Liver (tissue), 9 donors: ENCODE results near the gene NFATC2. TPM values are rescaled to one million over a fixed set of nuclear protein-coding genes. Genes with fewer than 3 reads are reported as not detected.

Experiments used
- DNase-seq: peaks from one replicate; pipeline ENCODE4 v3.0.0-alpha.2; 2017; ENCODE audit warnings: low spot score
- H3K27ac ChIP-seq, 2 donors: one replicate each; pipeline ENCODE4 v1.7.0; 2013; ENCODE audit warnings: inconsistent platforms in 2 of 2, low read length in 2 of 2, control low read depth in 1 of 2, low read depth in 1 of 2, mild to moderate bottlenecking in 1 of 2
- H3K27me3 ChIP-seq, 4 donors: one replicate each; pipeline versions ENCODE4 v1.6.1 to v1.7.0; 2013; ENCODE audit warnings: low read length in 3 of 4, inconsistent platforms in 1 of 4, mild to moderate bottlenecking in 1 of 4, moderate library complexity in 1 of 4; ENCODE audit not compliant: control insufficient read depth in 4 of 4, insufficient read depth in 4 of 4
- H3K36me3 ChIP-seq, 4 donors: one replicate each; pipeline versions ENCODE4 v1.6.1 to v1.7.0; 2013; ENCODE audit warnings: low read length in 3 of 4, mild to moderate bottlenecking in 3 of 4, low read depth in 1 of 4, moderate library complexity in 1 of 4; ENCODE audit not compliant: control insufficient read depth in 4 of 4, insufficient read depth in 3 of 4
- H3K4me1 ChIP-seq, 4 donors: one replicate each; pipeline versions ENCODE4 v1.6.1 to v1.7.0; 2013; ENCODE audit warnings: low read length in 3 of 4, mild to moderate bottlenecking in 3 of 4, moderate library complexity in 1 of 4; ENCODE audit not compliant: control insufficient read depth in 4 of 4, insufficient read depth in 4 of 4
- H3K4me3 ChIP-seq, 3 donors: one replicate each; pipeline versions ENCODE4 v1.6.1 to v1.7.0; 2013; ENCODE audit warnings: low read length in 3 of 3, control low read depth in 1 of 3, low read depth in 1 of 3, mild to moderate bottlenecking in 1 of 3
- H3K9ac ChIP-seq, 2 donors: one replicate each; pipeline ENCODE4 v1.7.0; 2013; ENCODE audit warnings: low read length in 2 of 2, mild to moderate bottlenecking in 2 of 2, moderate library complexity in 2 of 2, control low read depth in 1 of 2, low read depth in 1 of 2
- H3K9me3 ChIP-seq, 4 donors: one replicate each; pipeline versions ENCODE4 v1.6.1 to v1.7.0; 2013; ENCODE audit warnings: low read length in 3 of 4; ENCODE audit not compliant: control insufficient read depth in 4 of 4
- ATF3 ChIP-seq: IDR thresholded peaks from 2 replicates; pipeline ENCODE4 v1.6.1; 2016; ENCODE audit warnings: antibody characterized with exemption
- CTCF ChIP-seq: fragments of 150-350 bp; IDR thresholded peaks from 2 replicates; pipeline ENCODE4 v1.5.1; 2017; ENCODE audit warnings: improper control_type of control experiment, low read depth, low read length; ENCODE audit not compliant: missing input control
- EGR1 ChIP-seq, 2 donors: IDR thresholded peaks; 2 replicates each; pipeline ENCODE4 v1.6.1; 2016 to 2018; ENCODE audit warnings: antibody characterized with exemption in 2 of 2, low read depth in 2 of 2
- FOXA1 ChIP-seq: IDR thresholded peaks from 2 replicates; pipeline ENCODE4 v1.6.1; 2016; ENCODE audit warnings: antibody characterized with exemption
- FOXA2 ChIP-seq: IDR thresholded peaks from 2 replicates; pipeline ENCODE4 v1.6.1; 2016; ENCODE audit warnings: antibody characterized with exemption
- GABPA ChIP-seq, 2 donors: IDR thresholded peaks in 1 of 2; conservative IDR thresholded peaks in 1 of 2; 2 replicates each; pipeline ENCODE4 v1.6.1; 2016; ENCODE audit warnings: antibody characterized with exemption in 2 of 2, mild to moderate bottlenecking in 1 of 2, moderate library complexity in 1 of 2
- JUND ChIP-seq, 2 donors: IDR thresholded peaks; 2 replicates each; pipeline ENCODE4 v1.6.1; 2016; ENCODE audit warnings: antibody characterized with exemption in 2 of 2
- NR2F2 ChIP-seq: IDR thresholded peaks from 2 replicates; pipeline ENCODE4 v1.6.1; 2016; ENCODE audit warnings: antibody characterized with exemption
- RAD21 ChIP-seq, 2 donors: IDR thresholded peaks; 2 replicates each; pipeline ENCODE4 v1.6.1; 2016; ENCODE audit warnings: antibody characterized with exemption in 2 of 2, mild to moderate bottlenecking in 2 of 2
- REST ChIP-seq: IDR thresholded peaks from 2 replicates; pipeline ENCODE4 v1.6.1; 2016; ENCODE audit warnings: antibody characterized with exemption, mild to moderate bottlenecking
- RXRA ChIP-seq, 2 donors: IDR thresholded peaks; 2 replicates each; pipeline ENCODE4 v1.6.1; 2017 to 2018; ENCODE audit warnings: antibody characterized with exemption in 2 of 2, mild to moderate bottlenecking in 1 of 2
- SP1 ChIP-seq: IDR thresholded peaks from 2 replicates; pipeline ENCODE4 v1.6.1; 2018; ENCODE audit warnings: antibody characterized with exemption, mild to moderate bottlenecking
- TAF1 ChIP-seq: conservative IDR thresholded peaks from 2 replicates; pipeline ENCODE4 v1.6.1; 2016; ENCODE audit warnings: antibody characterized with exemption, mild to moderate bottlenecking
- YY1 ChIP-seq: IDR thresholded peaks from 2 replicates; pipeline ENCODE4 v1.6.1; 2016; ENCODE audit warnings: antibody characterized with exemption, mild to moderate bottlenecking
- ZBTB33 ChIP-seq: IDR thresholded peaks from 2 replicates; pipeline ENCODE4 v1.6.1; 2016; ENCODE audit warnings: antibody characterized with exemption
- WGBS: extraction: QIAGEN DNeasy Blood & Tissue Kit; methylation state at CpG from one replicate; pipeline ENCODE4 v1.1.7; 2013; 5-methylcytosine and 5-hydroxymethylcytosine counted together
- polyA plus RNA-seq, 2 donors: library from polyadenylated mRNA; stranded (reverse) in 1 of 2; unstranded in 1 of 2; fragments of 200-250 nt in 1 of 2; fragments of >200 nt in 1 of 2; fragmentation: Nextera tagmentation in 1 of 2; extraction: Ambion mirVana in 1 of 2; gene quantifications; one replicate each; pipeline versions ENCODE4 v1.2.1 to v1.2.3, GENCODE V29; 2013 to 2015
- total RNA-seq, 2 donors: library from RNA; depleted of rRNA; stranded (reverse); fragments of >200 nt; gene quantifications; one replicate each; pipeline ENCODE4 v1.2.3, GENCODE V29; 2014
- donor health status: healthy.
- donor health status: healthy.
- donor health status: healthy.
- donor health status: healthy.
- donor health status: healthy.

NFATC2 gene
- total and polyA plus RNA-seq, 4 donors = 1.2 to 6.7 (median 2.6) TPM

- Histone ChIP-seq H3K4me1 (no peaks in the 10 kb centered on the region), H3K27ac (no peak overlapping the region), H3K27me3 (no peaks in the 10 kb centered on the region), H3K9ac (no peak overlapping the region), H3K9me3 (no peaks in the 10 kb centered on the region), H3K36me3 (peaks cover 0 to 26% (median 7%) of the 10 kb centered on the region in 4 donors), H3K4me3 (no peak overlapping the region)
- no peak for DNase-seq
- TF ChIP-seq RXRA (IDR thresholded peaks at IDR 0.05) (no peak), GABPA (IDR thresholded peaks at IDR 0.05 in 1 of 2, conservative IDR thresholded peaks at IDR 0.05 in 1 of 2) (no peak), CTCF (no peak), FOXA2 (no peak), NR2F2 (no peak), JUND (IDR thresholded peaks at IDR 0.05) (no peak), ATF3 (no peak), SP1 (no peak), ZBTB33 (no peak)
- 92% methylated on average over 7 of the region's 7 CpGs for WGBS
These were observed 33.7 kb downstream of the NFATC2 start for GRCh38 chr20:51508780-51509179.

GRCh38 chr20:51508158-51508557, 34.4 kb downstream of the NFATC2 start:
- TF ChIP-seq ATF3 (no peak), TAF1 (no peak), FOXA1 (no peak), FOXA2 (no peak)
- 95% methylated on average over 17 of the region's 17 CpGs for WGBS
- Histone ChIP-seq H3K4me1 (peaks cover 0 to 1% (median 0%) of the 10 kb centered on the region in 4 donors), H3K4me3 (no peak overlapping the region), H3K27me3 (no peaks in the 10 kb centered on the region), H3K9ac (no peak overlapping the region), H3K36me3 (peaks cover 0 to 26% (median 6%) of the 10 kb centered on the region in 4 donors), H3K9me3 (no peaks in the 10 kb centered on the region), H3K27ac (no peak overlapping the region)
- no peak for DNase-seq

GRCh38 chr20:51507216-51508036, 35.1 kb downstream of the NFATC2 start:
- H3K9ac ChIP-seq = no peak overlapping the region
- no peaks in the 10 kb centered on the region for H3K9me3 ChIP-seq
- peaks cover 0 to 1% (median 0%) of the 10 kb centered on the region in 4 donors for H3K4me1 ChIP-seq
- H3K4me3 ChIP-seq = no peak overlapping the region
- TF ChIP-seq FOXA1 (no peak), TAF1 (no peak), RAD21 (IDR thresholded peaks at IDR 0.05) (no peak), EGR1 (IDR thresholded peaks at IDR 0.05; ENCODE audit: low read depth in 2 of 2) (no peak), YY1 (no peak), RXRA (IDR thresholded peaks at IDR 0.05) (no peak), REST (no peak), ATF3 (no peak), GABPA (IDR thresholded peaks at IDR 0.05 in 1 of 2, conservative IDR thresholded peaks at IDR 0.05 in 1 of 2) (no peak), ZBTB33 (no peak)
- no peak overlapping the region for H3K27ac ChIP-seq
- no peaks in the 10 kb centered on the region for H3K27me3 ChIP-seq
- peaks cover 0 to 26% (median 6%) of the 10 kb centered on the region in 4 donors for H3K36me3 ChIP-seq
- no peak for DNase-seq
- 90% methylated on average over 19 of the region's 19 CpGs for WGBS
